GM12864 (cell line): ENCODE measurements around the gene PDZD2.

Experiments
- DNase-seq: peaks from one replicate; pipeline ENCODE4 v3.0.0-alpha.2; 2011; ENCODE audit warnings: low read depth
- H3K4me3 ChIP-seq: 2 replicates; pipeline ENCODE4 v1.5.1; 2011; ENCODE audit warnings: mild to moderate bottlenecking, low read depth, low read length, control low read depth
- TF ChIP-seq, protein P1 (sequence below): IDR thresholded peaks from 2 replicates; pipeline ENCODE4 v1.5.1; 2011; ENCODE audit warnings: low read depth, mild to moderate bottlenecking, moderate library complexity, low read length, control low read depth, inconsistent platforms; ENCODE audit errors: missing control alignments

PDZD2 gene

DNA sequence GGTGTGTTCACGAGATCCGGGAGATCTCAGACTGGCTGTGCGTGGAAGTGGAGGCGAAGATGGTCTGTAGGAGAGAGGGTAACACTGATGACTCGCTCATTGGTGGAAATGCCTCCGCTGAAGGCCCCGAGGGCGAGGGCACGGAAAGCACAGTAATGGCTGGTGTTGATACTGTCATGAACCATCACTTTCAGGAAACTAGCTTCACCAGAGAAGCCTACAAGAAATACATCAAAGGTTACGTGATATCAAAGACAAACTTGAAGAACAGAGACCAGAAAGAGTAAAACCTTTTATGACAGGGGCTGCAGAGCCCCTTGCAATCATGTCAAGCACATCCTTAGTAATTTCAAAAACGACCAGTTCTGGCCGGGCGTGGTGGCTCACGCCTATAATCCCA, 269.5 kb downstream of the PDZD2 start:
- no peak for DNase-seq
- no peak overlapping the region for H3K4me3 ChIP-seq
- TF ChIP-seq, protein P1, sequence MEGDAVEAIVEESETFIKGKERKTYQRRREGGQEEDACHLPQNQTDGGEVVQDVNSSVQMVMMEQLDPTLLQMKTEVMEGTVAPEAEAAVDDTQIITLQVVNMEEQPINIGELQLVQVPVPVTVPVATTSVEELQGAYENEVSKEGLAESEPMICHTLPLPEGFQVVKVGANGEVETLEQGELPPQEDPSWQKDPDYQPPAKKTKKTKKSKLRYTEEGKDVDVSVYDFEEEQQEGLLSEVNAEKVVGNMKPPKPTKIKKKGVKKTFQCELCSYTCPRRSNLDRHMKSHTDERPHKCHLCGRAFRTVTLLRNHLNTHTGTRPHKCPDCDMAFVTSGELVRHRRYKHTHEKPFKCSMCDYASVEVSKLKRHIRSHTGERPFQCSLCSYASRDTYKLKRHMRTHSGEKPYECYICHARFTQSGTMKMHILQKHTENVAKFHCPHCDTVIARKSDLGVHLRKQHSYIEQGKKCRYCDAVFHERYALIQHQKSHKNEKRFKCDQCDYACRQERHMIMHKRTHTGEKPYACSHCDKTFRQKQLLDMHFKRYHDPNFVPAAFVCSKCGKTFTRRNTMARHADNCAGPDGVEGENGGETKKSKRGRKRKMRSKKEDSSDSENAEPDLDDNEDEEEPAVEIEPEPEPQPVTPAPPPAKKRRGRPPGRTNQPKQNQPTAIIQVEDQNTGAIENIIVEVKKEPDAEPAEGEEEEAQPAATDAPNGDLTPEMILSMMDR: no peak

DNA sequence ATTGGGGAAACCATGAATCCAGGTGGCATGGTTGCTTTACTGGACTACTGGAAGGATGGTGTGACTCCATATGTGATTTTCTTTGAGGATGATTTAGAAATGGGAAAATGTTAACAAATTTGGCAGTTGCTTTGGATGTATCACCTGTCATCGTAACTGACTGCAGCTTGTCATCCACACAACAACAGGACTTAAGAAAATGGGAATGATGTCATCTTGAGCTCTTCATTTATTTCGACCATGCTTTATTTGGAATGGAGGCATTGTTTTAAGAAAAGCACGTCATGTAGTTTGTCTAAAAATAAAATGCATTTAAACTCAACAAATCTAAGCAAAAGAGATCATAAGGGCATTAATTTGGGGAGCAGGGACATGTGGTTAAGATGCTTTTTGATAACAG, 270.1 kb downstream of the PDZD2 start:
- DNase-seq: no peak
- H3K4me3 ChIP-seq: no peak overlapping the region
- TF ChIP-seq, protein P1: no peak

DNA sequence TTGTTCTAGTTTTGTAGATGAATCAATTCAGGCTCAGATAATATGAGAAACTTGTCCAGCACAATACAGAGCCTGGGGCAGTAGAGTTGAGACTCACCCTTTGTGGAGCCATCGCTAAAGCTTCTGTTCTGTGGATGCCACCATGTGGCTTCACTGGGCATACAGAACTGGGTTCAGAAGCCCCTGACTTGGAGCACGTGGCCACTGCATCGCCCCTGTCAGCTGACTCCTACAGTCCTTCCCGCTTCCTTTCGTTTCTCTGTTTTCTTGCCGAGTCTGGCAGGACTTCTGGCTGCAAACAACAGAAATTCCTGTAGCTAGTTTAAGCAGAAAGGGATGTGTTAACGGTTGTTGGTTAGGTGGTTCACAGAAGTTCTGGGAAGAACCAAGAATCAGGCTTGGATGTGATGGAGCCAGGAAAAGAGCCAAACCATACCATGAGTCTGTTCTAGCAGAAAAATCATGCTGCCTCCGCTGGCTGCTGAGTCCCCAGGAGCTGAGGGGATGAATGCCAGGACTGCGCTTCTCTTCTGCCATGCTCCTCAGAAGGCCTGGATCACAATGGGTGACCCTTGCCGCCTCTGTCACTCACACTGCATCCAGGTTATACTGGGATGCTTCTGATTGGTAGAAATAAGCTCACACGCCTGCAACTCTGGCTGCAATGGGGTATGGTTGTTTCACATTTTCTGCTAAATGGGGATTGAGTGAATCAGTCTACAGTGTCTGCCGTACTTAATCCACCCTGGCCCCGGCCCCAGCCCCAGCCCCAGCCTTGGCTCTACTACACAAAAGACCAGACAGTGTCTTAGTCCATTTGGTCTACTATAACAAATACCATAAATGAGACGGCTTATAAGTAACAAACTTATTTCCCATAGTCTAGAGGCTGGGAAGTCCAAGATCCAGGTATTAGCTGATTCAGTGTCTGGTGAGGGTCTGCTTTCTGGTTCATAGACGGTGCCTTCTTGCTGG, 272.6 kb downstream of the PDZD2 start:
- TF ChIP-seq, protein P1: no peak
- no peak for DNase-seq
- no peak overlapping the region for H3K4me3 ChIP-seq

DNA sequence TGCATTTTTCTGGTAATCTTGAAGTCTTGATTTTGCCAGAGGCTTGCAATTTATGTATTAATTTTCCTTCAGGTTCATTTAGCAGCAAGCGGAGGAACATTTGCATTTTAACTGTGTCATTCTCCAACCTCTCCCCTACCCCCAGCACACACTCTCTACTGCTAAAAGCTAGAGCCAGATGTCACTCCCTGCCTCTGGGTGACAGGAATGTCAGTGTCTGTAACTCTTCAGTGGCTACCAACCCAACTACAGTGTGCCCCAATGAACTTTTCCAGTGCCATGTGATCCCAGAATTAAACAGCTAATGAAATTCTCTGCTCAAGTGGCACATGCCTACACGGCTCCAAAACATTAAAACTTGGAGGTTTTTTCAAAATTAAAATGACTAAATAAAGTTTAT, 274.9 kb downstream of the PDZD2 start:
- TF ChIP-seq, protein P1: no peak
- DNase-seq: no peak
- H3K4me3 ChIP-seq: no peak overlapping the region

DNA sequence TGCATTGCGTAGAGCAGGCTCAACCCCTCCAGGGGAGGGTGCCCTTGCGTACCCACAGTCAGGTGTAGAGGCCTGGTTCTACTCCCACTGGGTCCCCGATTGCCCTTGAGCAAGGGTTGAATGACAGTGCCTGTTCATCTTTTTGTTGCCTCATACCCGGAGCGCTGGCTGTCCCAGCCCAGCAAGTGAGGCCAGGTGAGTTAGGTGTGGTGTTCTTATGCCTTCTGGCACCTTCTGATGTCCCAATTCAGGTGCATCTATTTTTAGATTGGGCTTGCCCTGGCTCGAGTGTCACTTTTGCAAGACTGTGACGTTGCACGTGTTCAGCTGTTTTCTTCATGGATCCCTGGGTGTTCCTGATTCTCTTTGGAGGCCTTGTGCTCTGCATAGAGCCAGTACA, 277.4 kb downstream of the PDZD2 start:
- no peak for DNase-seq
- H3K4me3 ChIP-seq: no peak overlapping the region
- TF ChIP-seq, protein P1: no peak

DNA sequence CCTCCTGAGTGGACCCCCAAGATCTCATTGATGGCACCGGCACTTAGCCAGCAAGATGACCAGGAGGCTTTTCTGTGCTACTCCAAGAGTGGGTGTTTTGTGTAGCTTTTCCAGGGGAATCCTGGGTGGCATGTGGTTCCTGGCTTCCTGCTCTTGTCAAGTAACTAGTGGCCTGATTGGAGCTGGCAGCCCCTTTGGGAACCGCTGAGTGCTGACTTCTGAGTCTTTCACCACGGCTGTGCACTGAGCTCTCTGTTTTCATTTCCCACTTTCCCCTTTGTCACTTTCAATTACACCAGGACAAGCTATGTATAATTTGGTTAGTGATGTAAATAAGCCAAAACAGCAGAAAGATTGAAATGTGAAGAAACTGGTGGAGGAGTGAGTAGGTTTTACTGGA, 279.8 kb downstream of the PDZD2 start:
- TF ChIP-seq, protein P1: no peak
- no peak for DNase-seq
- no peak overlapping the region for H3K4me3 ChIP-seq
